Measurements from ENCODE around the gene SDK2.
A peak's percentile ranks its signal among the peaks of the same experiment; 100 is the strongest.
"Not testable (repeated sequence)": the region's sequence is repeated elsewhere in the genome, so short reads cannot be mapped to it uniquely, and the experiment has no call there.

Gene SDK2

GRCh38 chr17:73309727-73310596 lies 334.3 kb downstream of the SDK2 start:
- no peak for DNase-seq

- DNase-seq = not testable (repeated sequence)
Observed at GRCh38 chr17:73308959-73309358, 335.3 kb downstream of the SDK2 start.

GRCh38 chr17:73308017-73308823 lies 336.0 kb downstream of the SDK2 start:
- no peak for DNase-seq

GRCh38 chr17:73307130-73307529 lies 337.1 kb downstream of the SDK2 start:
- no peak for DNase-seq

- no peak for DNase-seq
Observed at GRCh38 chr17:73305845-73306836, 338.1 kb downstream of the SDK2 start.

- peak; percentile 27 for DNase-seq
Observed at GRCh38 chr17:73304971-73305812, 339.1 kb downstream of the SDK2 start.

GRCh38 chr17:73304438-73304837 lies 339.8 kb downstream of the SDK2 start:
- DNase-seq = no peak

- no peak for DNase-seq
Observed at GRCh38 chr17:73302189-73302588, 342.1 kb downstream of the SDK2 start.

- DNase-seq = no peak
Observed at GRCh38 chr17:73301369-73301768, 342.9 kb downstream of the SDK2 start.

- no peak for DNase-seq
Observed at GRCh38 chr17:73300392-73300791, 343.9 kb downstream of the SDK2 start.

- no peak for DNase-seq
Observed at GRCh38 chr17:73297934-73298861, 346.0 kb downstream of the SDK2 start.

- no peak for DNase-seq
Observed at GRCh38 chr17:73293480-73293911, 350.7 kb downstream of the SDK2 start.

- no peak for DNase-seq
Observed at GRCh38 chr17:73293031-73293430, 351.2 kb downstream of the SDK2 start.

- DNase-seq = no peak
Observed at GRCh38 chr17:73292031-73292531, 352.2 kb downstream of the SDK2 start.

- no peak for DNase-seq
Observed at GRCh38 chr17:73291260-73291801, 352.9 kb downstream of the SDK2 start.

GRCh38 chr17:73290399-73291259 lies 353.6 kb downstream of the SDK2 start:
- no peak for DNase-seq

- no peak for DNase-seq
Observed at GRCh38 chr17:73289549-73290254, 354.5 kb downstream of the SDK2 start.

Data from DMS153 (cell line).